Anterior cingulate cortex (tissue), 58 donors: ENCODE measurements around the gene GPR137B.

ENCODE experiments used
- DNase-seq, 58 donors: peaks; one replicate each; lab custom pipeline; 2025; lab: John Stamatoyannopoulos, UW

GPR137B gene

DNA sequence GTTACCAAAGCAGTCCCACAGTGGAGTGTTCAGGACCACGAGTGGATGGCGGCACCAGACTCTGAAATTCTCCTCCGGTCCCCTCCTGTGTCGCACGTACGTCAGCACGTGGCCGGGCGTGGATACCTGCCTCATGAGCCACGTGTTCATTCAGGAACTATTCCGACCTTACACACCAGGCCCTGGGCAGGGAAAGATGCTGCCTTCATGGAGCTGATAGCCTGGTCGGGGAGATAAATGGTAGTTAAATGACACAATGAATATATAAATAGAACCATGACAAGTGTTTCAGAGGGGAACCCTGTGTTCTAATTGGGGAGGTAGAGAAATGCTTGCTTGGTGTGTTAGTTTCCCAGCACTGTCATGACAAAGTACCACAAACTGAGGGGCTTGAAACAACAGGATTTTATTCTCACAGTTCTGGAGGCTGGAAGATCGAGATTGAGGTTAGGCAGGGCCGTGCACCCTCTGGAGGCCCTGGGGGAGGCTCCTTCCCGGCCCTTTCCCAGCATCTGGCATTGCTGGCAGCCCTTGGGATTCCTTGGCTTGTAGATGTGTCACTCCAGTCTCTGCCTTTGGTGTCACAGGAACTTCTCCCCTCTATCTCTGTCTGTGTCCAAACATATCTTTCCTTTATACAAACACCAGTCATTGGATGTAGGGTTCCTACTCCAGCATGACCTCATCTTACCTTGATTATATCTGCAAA, 28.9 kb upstream of the GPR137B start:
- no peak for DNase-seq

GRCh38 chr1:236114076-236114747, 28.1 kb upstream of the GPR137B start:
- DNase-seq: no peak

DNA sequence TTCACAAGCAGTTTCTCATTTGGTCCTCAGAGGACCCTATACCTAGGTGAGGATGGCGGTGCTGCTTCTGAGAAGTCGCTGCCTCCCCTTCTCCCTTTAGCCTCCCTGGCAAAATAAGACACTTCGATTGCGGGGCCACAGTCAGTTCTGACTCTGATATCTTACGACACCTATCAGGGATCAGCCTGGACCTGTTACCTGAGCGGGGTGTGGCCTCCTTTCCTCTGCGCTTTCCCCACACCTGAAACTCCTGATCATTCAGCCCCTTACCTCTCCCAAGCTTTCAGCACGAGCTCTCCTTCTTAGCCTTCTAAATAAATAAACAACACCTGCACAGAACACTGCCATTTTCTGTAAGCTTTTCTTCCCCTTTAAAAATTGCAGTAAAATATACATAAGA, 24.6 kb upstream of the GPR137B start:
- no peak for DNase-seq

GRCh38 chr1:236119943-236120484, 22.3 kb upstream of the GPR137B start:
- DNase-seq: no peak

GRCh38 chr1:236120721-236121153, 21.6 kb upstream of the GPR137B start:
- DNase-seq: no peak

- no peak for DNase-seq
Measured at GRCh38 chr1:236122176-236122575, 20.2 kb upstream of the GPR137B start.

- no peak for DNase-seq
Measured at GRCh38 chr1:236123563-236123962, 18.8 kb upstream of the GPR137B start.

DNA sequence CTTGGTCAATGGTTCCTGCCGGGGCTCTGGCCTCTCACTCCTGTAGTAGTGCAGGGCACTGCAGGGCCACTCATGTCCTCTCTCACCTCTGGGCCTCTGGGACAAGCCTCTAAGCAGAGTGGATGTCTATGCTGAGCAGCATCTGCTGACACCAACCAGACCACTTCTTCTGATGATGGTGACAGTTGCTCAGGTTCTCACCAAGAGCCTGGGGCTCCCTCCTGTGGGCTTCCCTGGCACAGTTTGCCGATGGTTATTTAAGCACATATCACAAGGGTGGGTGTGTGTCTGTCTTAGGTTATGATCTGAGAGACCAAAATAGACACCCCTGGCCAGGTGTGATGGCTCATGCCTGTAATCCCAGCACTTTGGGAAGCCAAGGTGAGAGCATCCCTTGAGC, 17.4 kb upstream of the GPR137B start:
- DNase-seq: no peak

DNA sequence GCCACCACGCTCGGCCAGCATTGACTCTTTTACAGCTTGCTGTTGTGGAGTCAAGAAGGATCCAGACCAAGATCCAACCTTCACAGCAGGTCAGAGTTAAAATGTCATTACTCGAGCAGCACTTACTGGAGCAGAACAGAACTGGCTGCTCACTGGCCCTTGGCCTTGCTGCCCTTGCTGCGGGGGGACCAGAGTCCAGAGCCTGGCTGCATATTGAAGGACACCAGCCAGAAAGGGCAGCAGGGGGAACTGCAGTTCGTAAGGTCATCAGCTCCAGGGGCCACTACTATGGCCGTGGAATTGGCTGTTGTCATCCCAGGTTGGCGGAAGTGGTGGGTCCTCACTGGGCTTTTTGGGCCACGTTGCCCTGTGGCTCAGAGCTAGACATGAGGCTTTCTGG, 15.3 kb upstream of the GPR137B start:
- DNase-seq: no peak

GRCh38 chr1:236128646-236129178, 13.6 kb upstream of the GPR137B start:
- DNase-seq: peak in 9 of 58 donors; percentile 16 to 59 (median 21)

GRCh38 chr1:236129306-236129705, 13.0 kb upstream of the GPR137B start:
- peak in 23 of 58 donors; percentile 16 to 53 (median 30) for DNase-seq

DNA sequence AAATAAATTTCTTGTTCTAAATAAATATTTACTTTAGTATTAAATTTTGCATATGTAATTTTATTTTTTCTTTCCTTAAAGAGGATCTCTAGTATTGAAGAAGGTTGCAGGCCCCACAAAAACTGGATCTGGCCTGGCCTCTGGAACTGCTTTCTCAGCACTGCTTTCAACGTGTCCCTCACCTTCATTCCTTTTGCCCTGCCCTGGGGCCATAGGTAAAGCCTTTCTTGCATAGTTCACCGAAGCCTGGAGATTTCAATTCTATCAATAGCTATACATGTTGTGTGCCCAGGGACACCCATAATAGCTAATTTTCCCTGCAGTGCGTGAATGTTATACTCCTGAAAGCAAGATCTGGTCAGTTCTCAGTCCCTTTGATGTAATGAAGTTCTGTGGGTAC, 12.0 kb upstream of the GPR137B start:
- DNase-seq: no peak

GRCh38 chr1:236131916-236132315, 10.4 kb upstream of the GPR137B start:
- DNase-seq: no peak

DNA sequence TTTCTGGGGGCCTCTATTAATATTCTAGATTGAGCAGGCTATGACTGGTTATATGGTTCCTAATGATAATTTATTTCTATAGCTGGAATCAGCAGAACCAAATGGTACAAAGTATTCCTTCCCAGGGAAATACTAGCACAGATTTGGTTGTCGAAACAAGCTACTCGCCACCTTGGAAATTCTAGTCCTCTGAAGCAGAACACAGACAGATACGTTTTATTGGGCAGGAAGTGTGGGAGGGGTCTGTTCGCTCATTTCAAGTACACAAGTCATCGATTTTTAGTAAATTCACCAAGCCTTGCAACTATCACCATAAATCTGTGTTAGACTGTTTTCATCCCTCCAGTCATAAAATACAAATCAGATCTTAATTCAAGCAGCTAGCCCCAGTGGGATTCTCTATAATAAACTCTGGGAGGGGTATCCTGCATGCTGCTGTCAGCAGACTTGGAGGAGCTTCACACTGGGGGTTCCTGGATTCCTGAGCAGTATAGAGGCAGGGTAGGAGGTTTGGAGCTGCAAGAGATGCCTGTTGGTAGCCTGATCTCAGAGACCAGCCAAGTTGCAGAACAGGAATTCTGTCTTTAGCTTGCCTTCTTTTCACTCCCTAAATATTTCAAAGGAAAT, 9.8 kb upstream of the GPR137B start:
- no peak for DNase-seq

- DNase-seq: no peak
Measured at GRCh38 chr1:236133339-236133738, 9.0 kb upstream of the GPR137B start.

DNA sequence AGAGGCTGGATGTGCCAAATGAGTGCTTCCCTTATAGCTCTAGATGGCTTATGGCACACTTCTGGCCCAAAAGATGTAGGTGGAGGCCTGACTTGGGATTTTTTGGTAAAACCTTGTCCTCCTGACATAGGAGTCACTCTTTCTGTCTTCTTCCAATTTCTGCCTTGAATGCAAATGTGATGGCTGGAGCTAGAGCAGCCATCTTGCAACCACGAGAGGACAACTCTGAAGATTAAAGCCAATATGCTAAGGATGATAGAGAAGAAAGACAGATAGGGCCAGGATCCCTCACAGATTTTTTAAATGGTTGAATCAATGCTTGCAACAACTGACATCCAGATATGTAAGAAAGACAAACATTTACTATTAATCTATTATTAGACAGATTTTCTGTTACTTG, 8.5 kb upstream of the GPR137B start:
- DNase-seq: no peak

- DNase-seq: no peak
Measured at GRCh38 chr1:236137285-236137852, 5.0 kb upstream of the GPR137B start.

DNA sequence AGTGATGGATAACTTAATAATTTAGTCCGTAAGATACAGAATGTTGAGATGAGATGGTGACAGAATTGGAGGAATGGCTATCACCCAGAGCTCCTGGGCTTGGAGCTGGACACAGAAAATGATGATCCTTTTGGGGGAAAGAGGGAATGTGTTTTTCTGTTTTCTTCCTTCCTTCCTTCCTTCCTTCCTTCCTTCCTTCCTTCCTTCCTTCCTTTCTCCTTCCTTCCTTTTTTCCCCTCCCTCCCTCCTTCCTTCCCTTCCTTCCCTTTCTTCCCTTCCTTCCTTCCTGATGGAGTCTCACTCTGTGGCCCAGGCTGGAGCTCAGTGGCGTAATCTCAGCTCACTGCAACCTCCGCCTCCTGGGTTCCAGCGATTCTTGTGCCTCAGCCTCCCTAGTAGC, 2.8 kb upstream of the GPR137B start:
- no peak for DNase-seq

DNA sequence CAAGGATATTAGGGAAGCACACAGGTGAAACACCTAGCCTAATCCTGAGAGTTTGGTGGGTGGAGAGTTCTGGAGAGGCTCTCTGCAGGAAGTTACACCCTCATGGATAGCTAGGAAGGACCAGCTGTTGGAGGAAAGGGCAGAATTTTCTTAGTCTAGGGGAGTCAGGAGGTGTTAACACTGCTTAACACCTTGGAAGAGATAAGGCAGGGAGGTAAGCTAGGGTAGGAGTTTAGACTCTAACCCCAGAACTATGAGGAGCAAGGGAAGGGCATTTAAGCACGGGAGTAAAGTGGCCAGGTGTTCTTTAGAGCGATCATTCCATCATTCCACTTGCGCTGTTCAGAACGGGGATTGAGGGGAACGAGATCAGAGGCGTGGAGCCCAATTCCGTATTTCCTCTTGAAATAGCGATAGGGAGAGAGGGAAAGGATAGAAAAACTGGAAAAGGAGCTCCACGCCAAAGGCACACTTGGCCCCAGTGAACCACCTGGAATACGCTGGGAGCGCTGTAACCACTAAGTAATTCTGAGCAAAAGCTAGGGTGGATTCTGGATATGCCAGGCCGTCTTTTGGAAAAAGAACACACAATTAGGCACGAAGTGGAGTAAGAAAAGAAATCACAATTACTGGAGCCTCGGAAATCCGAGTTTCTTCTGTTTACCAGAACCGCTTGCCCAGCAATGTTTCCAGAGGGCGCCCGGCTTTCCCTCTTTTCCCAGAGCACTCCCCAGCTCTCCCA, 1.5 kb upstream of the GPR137B start:
- peak in 1 of 58 donors; percentile 44 for DNase-seq
